ENCODE results near the gene TTC17. TPM values are rescaled to one million over a fixed set of nuclear protein-coding genes. Genes with fewer than 3 reads are reported as not detected.

Gene TTC17, protein sequence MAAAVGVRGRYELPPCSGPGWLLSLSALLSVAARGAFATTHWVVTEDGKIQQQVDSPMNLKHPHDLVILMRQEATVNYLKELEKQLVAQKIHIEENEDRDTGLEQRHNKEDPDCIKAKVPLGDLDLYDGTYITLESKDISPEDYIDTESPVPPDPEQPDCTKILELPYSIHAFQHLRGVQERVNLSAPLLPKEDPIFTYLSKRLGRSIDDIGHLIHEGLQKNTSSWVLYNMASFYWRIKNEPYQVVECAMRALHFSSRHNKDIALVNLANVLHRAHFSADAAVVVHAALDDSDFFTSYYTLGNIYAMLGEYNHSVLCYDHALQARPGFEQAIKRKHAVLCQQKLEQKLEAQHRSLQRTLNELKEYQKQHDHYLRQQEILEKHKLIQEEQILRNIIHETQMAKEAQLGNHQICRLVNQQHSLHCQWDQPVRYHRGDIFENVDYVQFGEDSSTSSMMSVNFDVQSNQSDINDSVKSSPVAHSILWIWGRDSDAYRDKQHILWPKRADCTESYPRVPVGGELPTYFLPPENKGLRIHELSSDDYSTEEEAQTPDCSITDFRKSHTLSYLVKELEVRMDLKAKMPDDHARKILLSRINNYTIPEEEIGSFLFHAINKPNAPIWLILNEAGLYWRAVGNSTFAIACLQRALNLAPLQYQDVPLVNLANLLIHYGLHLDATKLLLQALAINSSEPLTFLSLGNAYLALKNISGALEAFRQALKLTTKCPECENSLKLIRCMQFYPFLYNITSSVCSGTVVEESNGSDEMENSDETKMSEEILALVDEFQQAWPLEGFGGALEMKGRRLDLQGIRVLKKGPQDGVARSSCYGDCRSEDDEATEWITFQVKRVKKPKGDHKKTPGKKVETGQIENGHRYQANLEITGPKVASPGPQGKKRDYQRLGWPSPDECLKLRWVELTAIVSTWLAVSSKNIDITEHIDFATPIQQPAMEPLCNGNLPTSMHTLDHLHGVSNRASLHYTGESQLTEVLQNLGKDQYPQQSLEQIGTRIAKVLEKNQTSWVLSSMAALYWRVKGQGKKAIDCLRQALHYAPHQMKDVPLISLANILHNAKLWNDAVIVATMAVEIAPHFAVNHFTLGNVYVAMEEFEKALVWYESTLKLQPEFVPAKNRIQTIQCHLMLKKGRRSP
- 100 to 1,000 TPM; 105 to 126 TPM for total RNA-seq

DNA sequence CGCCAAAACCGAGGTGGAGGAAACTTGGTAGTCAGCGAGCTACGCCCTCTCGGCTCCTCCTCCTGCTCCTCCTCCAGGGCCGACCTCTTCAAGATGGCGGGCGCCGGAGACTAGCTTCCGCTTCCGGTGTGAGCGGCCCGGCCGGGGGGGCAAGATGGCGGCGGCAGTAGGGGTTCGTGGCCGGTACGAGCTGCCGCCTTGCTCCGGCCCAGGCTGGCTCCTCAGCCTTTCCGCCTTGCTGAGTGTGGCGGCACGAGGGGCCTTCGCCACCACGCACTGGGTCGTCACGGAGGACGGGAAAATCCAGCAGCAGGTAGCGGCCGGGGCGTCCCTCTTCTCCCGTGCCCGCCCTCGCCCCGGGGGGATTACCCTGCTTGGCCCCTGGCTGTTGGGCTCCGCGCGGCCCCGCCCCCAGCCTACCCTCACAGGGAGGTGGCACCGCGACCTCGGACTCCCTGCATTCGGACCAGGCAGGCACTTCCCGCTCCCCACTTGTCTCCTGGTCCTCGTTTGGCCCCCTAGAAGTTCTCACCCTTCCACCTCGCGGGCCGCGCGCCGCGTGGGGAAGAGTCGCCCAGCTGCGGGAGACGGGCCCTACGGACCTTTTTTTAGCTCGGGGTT lies at the start of gene TTC17:
TSS of gene TTC17 (plus strand) at position 120 of the 621 bp plus-strand sequence. CDS start at position 155, 35 bp downstream.
- ATAC-seq (ENCODE audit: insufficient number of reproducible peaks, low FRiP score, low read depth) (peak; percentile 94), DNase-seq (ENCODE audit: low spot score) (peak; percentile 84)
- H3K36me3 ChIP-seq: no peaks in the 10 kb centered on the region
- H3K4me1 ChIP-seq (ENCODE audit: control insufficient read depth in 1 of 2, low read depth in 2 of 2): peaks cover 14 to 25% of the 10 kb centered on the region in 2 donors
- H3K27ac ChIP-seq: peak within 1 kb of the TSS; percentile 69 to 81
- no peaks in the 10 kb centered on the region for H3K9me3 ChIP-seq
- H3K27me3 ChIP-seq (replicated peaks; ENCODE audit: insufficient read depth): no peaks in the 10 kb centered on the region
- TF ChIP-seq, protein P1, sequence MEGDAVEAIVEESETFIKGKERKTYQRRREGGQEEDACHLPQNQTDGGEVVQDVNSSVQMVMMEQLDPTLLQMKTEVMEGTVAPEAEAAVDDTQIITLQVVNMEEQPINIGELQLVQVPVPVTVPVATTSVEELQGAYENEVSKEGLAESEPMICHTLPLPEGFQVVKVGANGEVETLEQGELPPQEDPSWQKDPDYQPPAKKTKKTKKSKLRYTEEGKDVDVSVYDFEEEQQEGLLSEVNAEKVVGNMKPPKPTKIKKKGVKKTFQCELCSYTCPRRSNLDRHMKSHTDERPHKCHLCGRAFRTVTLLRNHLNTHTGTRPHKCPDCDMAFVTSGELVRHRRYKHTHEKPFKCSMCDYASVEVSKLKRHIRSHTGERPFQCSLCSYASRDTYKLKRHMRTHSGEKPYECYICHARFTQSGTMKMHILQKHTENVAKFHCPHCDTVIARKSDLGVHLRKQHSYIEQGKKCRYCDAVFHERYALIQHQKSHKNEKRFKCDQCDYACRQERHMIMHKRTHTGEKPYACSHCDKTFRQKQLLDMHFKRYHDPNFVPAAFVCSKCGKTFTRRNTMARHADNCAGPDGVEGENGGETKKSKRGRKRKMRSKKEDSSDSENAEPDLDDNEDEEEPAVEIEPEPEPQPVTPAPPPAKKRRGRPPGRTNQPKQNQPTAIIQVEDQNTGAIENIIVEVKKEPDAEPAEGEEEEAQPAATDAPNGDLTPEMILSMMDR (IDR thresholded peaks at IDR 0.05): no peak
- H3K4me3 ChIP-seq: peak within 1 kb of the TSS; percentile 88

GRCh38 chr11:43311791-43312607 lies 46.7 kb upstream of the TTC17 start, which contains the start of gene API5:
Gene API5 (plus strand): TSS chr11:43311996. CDS start chr11:43312128, 132 bp downstream.
- H3K36me3 ChIP-seq: no peaks in the 10 kb centered on the region
- peak within 1 kb of the TSS; percentile 82 to 84 for H3K27ac ChIP-seq
- H3K9me3 ChIP-seq: no peaks in the 10 kb centered on the region
- DNase-seq (ENCODE audit: low spot score): peak; percentile 55
- TF ChIP-seq, protein P1 (IDR thresholded peaks at IDR 0.05): peak; percentile 67
- peak; percentile 89 for ATAC-seq (ENCODE audit: insufficient number of reproducible peaks, low FRiP score, low read depth)
- H3K4me1 ChIP-seq (ENCODE audit: control insufficient read depth in 1 of 2, low read depth in 2 of 2): peaks cover 16 to 25% of the 10 kb centered on the region in 2 donors
- H3K27me3 ChIP-seq (replicated peaks; ENCODE audit: insufficient read depth): no peaks in the 10 kb centered on the region
- peak within 1 kb of the TSS; percentile 93 for H3K4me3 ChIP-seq

DNA sequence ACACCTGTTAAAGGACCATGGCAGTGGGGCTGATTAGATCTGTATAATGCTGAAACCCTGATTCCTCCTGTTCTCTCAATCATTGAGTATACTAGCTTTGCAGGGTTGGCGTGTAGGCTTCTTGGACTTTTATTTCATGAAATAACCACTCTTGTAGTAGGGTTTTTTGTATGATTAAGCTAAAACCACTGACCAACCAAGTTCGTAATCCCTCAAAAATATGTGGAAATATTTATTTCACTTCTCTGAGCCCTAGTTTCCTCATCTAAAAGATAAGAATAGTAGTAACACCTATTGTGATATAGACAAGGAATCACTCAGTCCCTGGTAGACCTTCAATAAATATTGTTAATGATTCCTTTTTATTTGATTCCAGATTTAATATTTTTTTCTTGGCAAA lies 42.8 kb upstream of the TTC17 start:
- no peak for DNase-seq (ENCODE audit: low spot score)
- peaks cover 16 to 25% of the 10 kb centered on the region in 2 donors for H3K4me1 ChIP-seq (ENCODE audit: control insufficient read depth in 1 of 2, low read depth in 2 of 2)
- TF ChIP-seq, protein P1 (IDR thresholded peaks at IDR 0.05): no peak
- H3K9me3 ChIP-seq: no peaks in the 10 kb centered on the region
- H3K27me3 ChIP-seq (replicated peaks; ENCODE audit: insufficient read depth): no peaks in the 10 kb centered on the region
- H3K36me3 ChIP-seq: peaks cover 18% of the 10 kb centered on the region
- no peak overlapping the region for H3K4me3 ChIP-seq
- no peak for ATAC-seq (ENCODE audit: insufficient number of reproducible peaks, low FRiP score, low read depth)
- no peak overlapping the region for H3K27ac ChIP-seq

- H3K4me1 ChIP-seq (ENCODE audit: control insufficient read depth in 1 of 2, low read depth in 2 of 2): peaks cover 16 to 25% of the 10 kb centered on the region in 2 donors
- no peaks in the 10 kb centered on the region for H3K27me3 ChIP-seq (replicated peaks; ENCODE audit: insufficient read depth)
- no peaks in the 10 kb centered on the region for H3K9me3 ChIP-seq
- TF ChIP-seq, protein P1 (IDR thresholded peaks at IDR 0.05): no peak
- DNase-seq (ENCODE audit: low spot score) (no peak), ATAC-seq (ENCODE audit: insufficient number of reproducible peaks, low FRiP score, low read depth) (no peak)
- H3K4me3 ChIP-seq: no peak overlapping the region
- no peak overlapping the region for H3K27ac ChIP-seq
- peaks cover 23% of the 10 kb centered on the region for H3K36me3 ChIP-seq
Observed at GRCh38 chr11:43316451-43316850, 42.3 kb upstream of the TTC17 start.
